Stimulated activated CD8-positive, alpha-beta memory T cell treated with anti-CD3 and anti-CD28 coated beads, Interleukin-15, amount 100 ng/mL, for 48 hours (primary cell): ENCODE data around the gene PDLIM5.
"Not testable (repeated sequence)": the region's sequence is repeated elsewhere in the genome, so short reads cannot be mapped to it uniquely, and the experiment has no call there.

ENCODE experiments used
- DNase-seq, 2 donors: peaks; one replicate each; pipeline ENCODE4 v3.0.0-alpha.2; 2020; ENCODE audit warnings: low read depth in 2 of 2

Gene PDLIM5

GRCh38 chr4:94649381-94650133 lies 197.8 kb downstream of the PDLIM5 start:
- DNase-seq, result no peak

GRCh38 chr4:94650134-94650495 lies 198.4 kb downstream of the PDLIM5 start:
- DNase-seq, result no peak

DNA sequence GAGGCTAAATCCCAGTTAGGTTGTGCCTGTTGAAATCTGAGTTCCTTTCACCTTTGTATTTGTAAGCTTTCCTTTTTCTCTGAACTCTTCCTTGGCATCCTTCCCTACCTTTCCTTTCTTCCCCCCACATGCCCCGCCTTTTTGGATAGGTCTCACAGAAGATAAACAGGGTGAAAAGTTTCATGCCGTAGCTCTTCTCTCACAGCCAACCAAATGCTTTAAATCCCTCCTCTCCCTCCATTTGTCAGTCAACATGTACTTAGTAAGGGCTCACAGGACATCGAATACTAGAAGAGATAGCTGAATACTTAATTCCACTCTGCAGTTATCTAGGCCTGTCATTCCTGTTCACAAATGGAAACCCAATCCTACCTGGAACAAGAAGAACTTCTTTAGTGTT lies 198.9 kb downstream of the PDLIM5 start:
- DNase-seq, result no peak

GRCh38 chr4:94653095-94653649 lies 201.4 kb downstream of the PDLIM5 start:
- DNase-seq, result no peak

GRCh38 chr4:94653984-94654609 lies 202.4 kb downstream of the PDLIM5 start:
- no peak for DNase-seq

DNA sequence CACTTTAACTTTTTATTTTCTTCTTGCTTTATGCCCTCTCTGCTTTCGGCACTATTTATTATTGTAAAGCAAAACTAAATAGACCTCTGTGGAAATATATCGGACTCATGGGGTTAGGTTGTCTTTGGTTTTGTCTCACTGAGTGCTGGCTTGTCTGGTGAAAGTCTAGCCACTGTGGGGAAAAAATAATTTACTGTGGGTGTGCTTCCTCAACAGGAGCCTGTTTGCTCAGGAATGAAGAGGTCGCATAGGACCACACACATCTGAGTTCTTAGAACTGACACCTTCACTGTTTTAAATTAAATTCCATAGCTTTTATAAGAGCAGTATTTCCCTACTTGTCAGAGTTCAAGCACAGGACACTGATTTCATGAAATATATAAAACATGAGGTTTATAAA lies 203.0 kb downstream of the PDLIM5 start:
- no peak for DNase-seq

GRCh38 chr4:94660614-94661013 lies 208.9 kb downstream of the PDLIM5 start:
- DNase-seq, result no peak

DNA sequence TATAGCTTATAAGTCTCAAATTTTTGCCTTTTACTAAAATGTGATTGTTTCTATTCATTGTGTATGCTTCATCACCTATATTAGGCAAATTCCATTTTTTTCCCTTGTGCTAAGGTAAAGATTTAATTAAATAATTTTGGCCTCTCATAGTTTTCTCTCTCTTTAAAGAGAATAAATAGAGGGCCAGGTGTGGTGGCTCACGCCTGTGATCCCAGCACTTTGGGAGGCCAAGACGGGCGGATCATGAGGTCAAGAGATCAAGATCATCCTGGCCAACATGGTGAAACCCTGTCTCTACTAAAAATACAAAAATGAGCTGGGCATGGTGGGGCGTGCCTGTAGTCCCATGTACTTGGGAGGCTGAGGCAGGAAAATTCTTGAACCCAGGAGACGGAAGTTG lies 213.3 kb downstream of the PDLIM5 start:
- DNase-seq, result not testable (repeated sequence)

DNA sequence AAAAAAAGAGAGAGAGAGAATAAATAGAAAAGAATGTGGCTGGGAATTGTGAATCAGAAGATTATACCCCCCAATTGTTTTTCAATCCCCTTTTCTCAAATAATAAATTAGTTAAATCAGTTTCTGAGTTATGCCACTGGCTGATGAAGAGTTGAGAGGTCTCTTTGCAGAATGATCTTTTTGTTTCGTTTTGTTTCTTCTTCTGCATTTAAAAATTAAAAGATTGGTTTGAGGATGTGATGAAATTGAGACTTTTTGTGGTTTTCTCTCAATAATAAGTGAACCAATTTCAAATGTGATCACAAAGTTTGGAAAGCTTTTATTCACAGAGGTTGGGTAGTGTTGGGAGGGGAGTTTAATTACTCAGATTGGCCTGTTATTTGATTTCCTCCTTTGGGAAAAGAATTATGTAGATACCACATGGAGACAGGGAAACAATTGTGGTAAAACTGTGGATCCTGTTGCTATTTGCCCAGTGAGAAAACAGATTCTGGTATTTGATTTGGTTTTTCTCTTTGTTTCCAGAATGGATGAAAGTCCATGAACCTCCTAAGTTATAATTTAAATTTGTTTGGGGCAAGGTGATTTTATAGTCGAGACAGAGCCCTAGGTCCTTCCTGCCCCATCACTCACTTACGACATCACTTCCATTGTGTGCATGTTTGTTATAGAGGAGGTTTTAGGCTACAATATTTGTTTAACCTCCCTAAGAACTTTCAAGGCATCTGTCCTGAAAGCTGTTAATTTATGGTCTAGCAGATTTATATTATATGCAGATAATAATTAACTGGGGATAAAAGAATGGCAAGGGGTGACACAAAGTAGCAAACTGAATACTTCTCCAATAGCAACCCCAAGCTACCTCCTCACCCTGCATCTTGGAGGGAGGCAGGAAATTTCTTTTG lies 214.0 kb downstream of the PDLIM5 start:
- no peak for DNase-seq

- DNase-seq, result no peak
Measured at GRCh38 chr4:94668724-94669123, 217.0 kb downstream of the PDLIM5 start.

DNA sequence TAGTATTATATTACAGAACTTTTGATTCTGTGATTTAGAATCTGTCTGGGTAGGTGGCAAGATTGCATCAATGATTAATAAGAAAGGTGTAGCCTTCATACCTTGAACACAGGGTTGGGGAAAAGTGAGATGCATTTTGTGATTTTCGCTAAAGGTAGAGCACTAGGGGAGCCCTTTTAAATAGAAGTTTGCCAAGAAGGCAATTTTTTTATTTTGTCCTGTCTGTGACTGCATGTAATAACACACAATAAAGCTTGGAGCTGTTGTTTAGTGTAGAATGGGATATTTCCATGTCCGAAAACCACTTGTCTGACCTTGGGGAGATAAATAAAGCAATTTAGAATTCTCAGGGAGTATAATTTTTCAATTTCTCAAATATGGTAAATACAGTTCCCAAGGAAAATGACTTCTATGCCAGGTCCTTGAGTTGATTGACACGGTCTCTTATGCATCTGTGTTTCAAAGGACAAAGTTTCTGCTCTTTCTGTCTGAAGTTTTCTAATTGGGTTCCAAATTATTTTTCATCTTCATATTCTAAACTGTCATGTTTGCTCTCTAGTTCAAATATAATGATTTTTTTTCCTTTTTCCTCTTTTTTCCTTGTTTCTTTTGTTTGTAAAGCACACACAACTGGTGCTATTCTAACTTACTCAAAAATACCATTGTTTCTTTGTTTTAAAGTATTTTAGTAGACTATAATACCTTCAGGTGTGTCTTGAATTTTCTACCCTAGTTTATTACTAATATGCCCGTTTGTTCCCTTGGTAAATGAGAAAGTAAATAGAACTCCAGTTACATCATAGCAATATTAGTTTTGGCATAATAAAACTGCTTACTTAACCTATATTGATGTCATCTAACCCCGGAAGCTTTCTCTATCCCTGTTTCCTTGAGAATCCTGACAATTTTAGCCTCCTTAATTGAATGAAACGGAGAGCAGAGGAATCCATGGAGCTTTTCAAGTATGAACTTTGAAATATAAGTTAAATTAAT lies 218.2 kb downstream of the PDLIM5 start:
- DNase-seq, result no peak

- DNase-seq, result no peak
Measured at GRCh38 chr4:94671113-94671512, 219.4 kb downstream of the PDLIM5 start.

- no peak for DNase-seq
Measured at GRCh38 chr4:94673961-94674360, 222.2 kb downstream of the PDLIM5 start.

DNA sequence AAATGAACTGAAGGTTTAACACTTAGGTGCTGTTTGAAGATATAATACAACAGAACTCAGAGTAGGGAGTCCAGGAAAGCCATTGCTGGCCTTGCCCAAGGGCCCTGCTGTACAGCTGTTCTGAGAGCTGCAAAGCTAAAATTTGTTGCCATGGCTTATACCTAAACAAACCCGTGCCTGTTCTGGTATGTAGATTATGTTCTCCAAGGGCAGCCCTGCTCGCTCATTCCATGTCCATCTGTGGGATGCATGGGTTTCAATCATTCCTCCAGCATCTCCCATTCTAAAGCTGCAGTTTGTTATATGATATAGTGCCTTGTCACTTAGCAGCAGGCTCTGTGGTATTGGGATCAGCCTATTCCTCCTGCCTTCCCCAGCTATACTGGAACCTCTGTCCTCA lies 225.2 kb downstream of the PDLIM5 start:
- DNase-seq, result no peak

GRCh38 chr4:94678896-94679295 lies 227.2 kb downstream of the PDLIM5 start:
- DNase-seq, result no peak

DNA sequence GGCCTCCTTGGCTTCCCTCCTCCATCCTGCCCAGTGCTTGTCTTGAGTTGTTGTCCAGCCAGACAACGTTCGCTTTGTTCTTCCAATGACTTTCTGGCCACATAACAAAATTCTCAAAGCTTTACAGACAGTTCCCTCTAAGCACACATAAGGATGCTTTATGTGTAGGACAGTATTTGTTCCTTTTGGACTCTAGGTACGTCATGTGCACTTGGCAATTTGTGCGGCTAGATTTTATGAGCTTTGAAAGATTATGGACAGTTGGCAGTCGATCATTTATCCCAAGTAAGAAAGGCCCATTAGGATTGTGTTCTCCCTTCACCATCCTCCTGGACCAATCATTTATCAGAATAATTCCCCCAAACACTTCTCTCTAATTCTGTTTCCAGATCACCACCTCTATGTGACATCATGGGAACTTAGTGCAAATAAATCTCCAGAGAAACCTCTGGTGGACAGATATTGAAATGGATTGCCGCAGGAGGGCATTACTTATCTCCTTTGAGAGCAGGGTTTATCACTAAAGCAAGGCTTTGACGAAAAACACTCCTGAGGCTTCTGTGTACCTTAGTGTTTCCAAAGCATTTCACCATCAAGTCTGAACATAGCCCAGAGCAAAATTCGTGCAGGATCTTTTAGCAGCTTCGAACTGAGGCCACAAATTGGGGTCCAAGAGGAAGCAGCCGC lies 228.6 kb downstream of the PDLIM5 start:
- no peak for DNase-seq

GRCh38 chr4:94686086-94686485 lies 234.3 kb downstream of the PDLIM5 start:
- no peak for DNase-seq

GRCh38 chr4:94689155-94689860 lies 237.6 kb downstream of the PDLIM5 start:
- no peak for DNase-seq

GRCh38 chr4:94690851-94691254 lies 239.1 kb downstream of the PDLIM5 start:
- DNase-seq, result no peak

DNA sequence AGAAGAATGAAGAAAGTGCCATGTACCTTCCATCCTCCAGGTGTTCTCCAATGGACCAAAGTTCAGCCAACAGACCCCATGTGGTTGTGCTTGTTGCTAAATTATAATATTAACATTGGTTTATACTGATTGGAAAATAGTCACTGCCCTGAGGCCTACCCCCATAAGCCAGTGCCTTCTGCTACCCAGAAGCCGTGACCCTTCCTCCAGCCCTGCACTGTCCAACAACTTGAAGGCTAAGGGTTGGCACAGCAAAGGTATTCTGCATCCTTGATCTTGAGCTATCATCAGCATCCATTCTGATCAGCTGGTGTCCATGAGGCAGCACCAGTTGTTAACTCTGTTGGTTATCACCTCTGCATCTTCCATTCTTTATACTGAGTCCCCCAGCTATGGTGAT lies 239.8 kb downstream of the PDLIM5 start:
- DNase-seq, result no peak
